NB4 (cell line): ENCODE results near the gene CCDC78.

Source experiments
- POLR2A ChIP-seq: IDR thresholded peaks from 2 replicates; pipeline ENCODE4 v1.6.1; 2011; ENCODE audit warnings: mild to moderate bottlenecking; ENCODE audit not compliant: insufficient read length; ENCODE audit errors: extremely low read depth
- TF ChIP-seq, protein P1 (sequence below): IDR thresholded peaks from 2 replicates; pipeline ENCODE4 v1.6.1; 2011; ENCODE audit warnings: low read depth, low read length

DNA sequence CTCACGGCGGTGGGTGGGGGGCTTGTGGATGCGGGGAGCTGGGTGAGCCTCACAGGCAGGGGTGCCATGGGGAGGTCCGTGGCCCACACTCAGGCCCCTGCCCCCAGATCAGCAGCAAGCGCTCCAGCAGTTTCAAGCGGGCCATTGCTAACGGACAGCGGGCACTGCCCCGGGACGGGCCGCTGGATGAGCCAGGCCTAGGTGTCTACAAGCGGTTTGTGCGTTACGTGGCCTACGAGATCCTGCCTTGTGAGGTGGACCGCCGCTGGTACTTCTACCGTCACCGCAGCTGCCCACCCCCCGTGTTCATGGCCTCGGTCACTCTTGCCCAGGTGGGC, 49.7 kb downstream of the CCDC78 start:
- no peak for TF ChIP-seq POLR2A
- TF ChIP-seq, protein P1, sequence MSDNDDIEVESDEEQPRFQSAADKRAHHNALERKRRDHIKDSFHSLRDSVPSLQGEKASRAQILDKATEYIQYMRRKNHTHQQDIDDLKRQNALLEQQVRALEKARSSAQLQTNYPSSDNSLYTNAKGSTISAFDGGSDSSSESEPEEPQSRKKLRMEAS: no peak
